Measurements from ENCODE around the gene PLA2G2D.

Gene PLA2G2D

GRCh38 chr1:20069874-20070273 is 49.5 kb downstream of the PLA2G2D start, which contains the start of gene PLA2G5:
Gene PLA2G5, plus strand, starts transcription at chr1:20070194. Its CDS starts 14,637 bp downstream, at chr1:20084831.
- ChIA-PET CTCF (no interaction called here), POLR2A (no interaction called here)
- no peak within 1 kb of the TSS for H3K27ac ChIP-seq (ENCODE audit: extremely low read depth, low read depth, low read length)
- no peak for TF ChIP-seq ZNF121 (tag by site-specific recombination; IDR thresholded peaks at IDR 0.05)
- no peak for TF ChIP-seq ZNF747 (tag by site-specific recombination; IDR thresholded peaks at IDR 0.05)
- no peak for TF ChIP-seq ZNF404 (tag by site-specific recombination; IDR thresholded peaks at IDR 0.05)
- no peak for TF ChIP-seq ZNF776 (tag by site-specific recombination; IDR thresholded peaks at IDR 0.05; ENCODE audit: borderline replicate concordance)
- no peak for TF ChIP-seq TRIM28 (IDR thresholded peaks at IDR 0.05; ENCODE audit: borderline replicate concordance, low read length)
- no peak for TF ChIP-seq PRDM6 (tag by site-specific recombination; IDR thresholded peaks at IDR 0.05)
- TF ChIP-seq ZNF335 (tag by site-specific recombination; conservative IDR thresholded peaks at IDR 0.05): no peak
- no peaks in the 10 kb centered on the region for H3K9me3 ChIP-seq (ENCODE audit: control insufficient read depth, insufficient read depth, low read depth, low read length)
- H3K4me3 ChIP-seq (ENCODE audit: low read depth, low read length): no peak within 1 kb of the TSS
- H3K4me1 ChIP-seq (ENCODE audit: control insufficient read depth, insufficient read depth, low read length): no peaks in the 10 kb centered on the region
- H3K36me3 ChIP-seq (ENCODE audit: control insufficient read depth in 2 of 2, insufficient read depth in 1 of 2, low read length in 2 of 2): no peaks in the 10 kb centered on the region

GRCh38 chr1:20068722-20069121 is 50.6 kb downstream of the PLA2G2D start:
- CTCF ChIA-PET: no interaction called here
- no peaks in the 10 kb centered on the region for H3K36me3 ChIP-seq (ENCODE audit: control insufficient read depth in 2 of 2, insufficient read depth in 1 of 2, low read length in 2 of 2)
- no peaks in the 10 kb centered on the region for H3K4me1 ChIP-seq (ENCODE audit: control insufficient read depth, insufficient read depth, low read length)
- TF ChIP-seq SP7 (tag by site-specific recombination; IDR thresholded peaks at IDR 0.05): no peak
- no peak for TF ChIP-seq ZBTB11 (tag by site-specific recombination; conservative IDR thresholded peaks at IDR 0.05; ENCODE audit: low read depth)
- no peak for TF ChIP-seq ZNF146 (tag by site-specific recombination; IDR thresholded peaks at IDR 0.05)
- no peak for TF ChIP-seq ZBTB49 (tag by site-specific recombination; IDR thresholded peaks at IDR 0.05; ENCODE audit: low read depth)
- TF ChIP-seq ZNF707 (tag by site-specific recombination; IDR thresholded peaks at IDR 0.05): no peak
- TF ChIP-seq ZNF223 (tag by site-specific recombination; IDR thresholded peaks at IDR 0.05): no peak
- TF ChIP-seq ZNF157 (tag by site-specific recombination; IDR thresholded peaks at IDR 0.05): no peak
- no peak overlapping the region for H3K27ac ChIP-seq (ENCODE audit: extremely low read depth, low read depth, low read length)
- H3K9me3 ChIP-seq (ENCODE audit: control insufficient read depth, insufficient read depth, low read depth, low read length): no peaks in the 10 kb centered on the region
- H3K4me3 ChIP-seq (ENCODE audit: low read depth, low read length): no peak overlapping the region
- POLR2A ChIA-PET: no interaction called here

- H3K9me3 ChIP-seq (ENCODE audit: control insufficient read depth, insufficient read depth, low read depth, low read length): no peaks in the 10 kb centered on the region
- no peaks in the 10 kb centered on the region for H3K4me1 ChIP-seq (ENCODE audit: control insufficient read depth, insufficient read depth, low read length)
- no peak overlapping the region for H3K4me3 ChIP-seq (ENCODE audit: low read depth, low read length)
- no peaks in the 10 kb centered on the region for H3K36me3 ChIP-seq (ENCODE audit: control insufficient read depth in 2 of 2, insufficient read depth in 1 of 2, low read length in 2 of 2)
- no peak overlapping the region for H3K27ac ChIP-seq (ENCODE audit: extremely low read depth, low read depth, low read length)
- ChIA-PET POLR2A (no interaction called here), CTCF (no interaction called here)
- TF ChIP-seq SP2 (tag by site-specific recombination; IDR thresholded peaks at IDR 0.05) (no peak), GLI2 (tag by site-specific recombination; IDR thresholded peaks at IDR 0.05; ENCODE audit: borderline replicate concordance, low read depth) (no peak), OVOL3 (tag by site-specific recombination; IDR thresholded peaks at IDR 0.05) (no peak), FEZF1 (tag by site-specific recombination; IDR thresholded peaks at IDR 0.05) (no peak), ZNF544 (tag by site-specific recombination; IDR thresholded peaks at IDR 0.05) (no peak), ZNF514 (tag by site-specific recombination; IDR thresholded peaks at IDR 0.05) (no peak), ZNF529 (tag by site-specific recombination; IDR thresholded peaks at IDR 0.05; ENCODE audit: insufficient replicate concordance) (no peak), MEIS1 (CRISPR knock-in tag; IDR thresholded peaks at IDR 0.05; ENCODE audit: borderline replicate concordance) (no peak), ZNF830 (tag by site-specific recombination; IDR thresholded peaks at IDR 0.05; ENCODE audit: low read depth) (no peak), ZBTB11 (tag by site-specific recombination; conservative IDR thresholded peaks at IDR 0.05; ENCODE audit: low read depth) (no peak)
These were observed 55.5 kb downstream of the PLA2G2D start for GRCh38 chr1:20063861-20064292.

All from HEK293 (cell line).